Panc1 (cell line): ENCODE results near the gene CHMP1A. TPM values are rescaled to one million over a fixed set of nuclear protein-coding genes. Genes with fewer than 3 reads are reported as not detected.

Experiments
- ATAC-seq: fragments of 200-7000 bp; cut with Tn5 transposase; 2 replicates; pipeline ENCODE4 v1.9.1; 2020; ENCODE audit warnings: mild to moderate bottlenecking, moderate library complexity
- BruUV-seq: library from RNA; stranded (reverse); fragments of 400-500 nt; replicated peaks from 2 replicates; lab custom pipeline; 2021; lab: Mats Ljungman, UMichigan
- CTCF ChIA-PET: fragments of 300-600 bp; sonication (Branson Sonifier 250); formaldehyde crosslinking; loops from one replicate; lab custom pipeline; 2022; ENCODE audit warnings: antibody characterized with exemption; lab: Charles Lee
- POLR2A ChIA-PET: fragments of 300-600 bp; sonication (Branson Sonifier 250); formaldehyde crosslinking; loops from one replicate; lab custom pipeline; 2022; ENCODE audit warnings: antibody characterized with exemption; lab: Charles Lee
- DNase-seq: peaks from one replicate; pipeline ENCODE4 v3.0.0-alpha.2; 2010; ENCODE audit warnings: low read depth, low spot score
- H3K27ac ChIP-seq: 2 replicates; pipeline ENCODE4 v1.5.1; 2011; ENCODE audit warnings: mild to moderate bottlenecking, low read length, inconsistent platforms
- H3K27me3 ChIP-seq: fragments of 200-500 bp; sonication (Bioruptor generic); 2 replicates; pipeline ENCODE4 v1.6.0; 2014; ENCODE audit warnings: low read length, inconsistent platforms; ENCODE audit not compliant: control insufficient read depth, insufficient read depth
- H3K36me3 ChIP-seq: fragments of 200-500 bp; sonication (Bioruptor generic); 2 replicates; pipeline ENCODE4 v1.5.1; 2014; ENCODE audit warnings: inconsistent platforms, mild to moderate bottlenecking, low read length, moderate library complexity; ENCODE audit not compliant: control insufficient read depth, insufficient read depth
- H3K4me1 ChIP-seq: 2 replicates; pipeline ENCODE4 v1.5.1; 2011; ENCODE audit warnings: inconsistent platforms, mild to moderate bottlenecking, low read length, moderate library complexity; ENCODE audit not compliant: control insufficient read depth, insufficient read depth
- H3K4me3 ChIP-seq, 2 experiments: 2 replicates each; pipeline ENCODE4 v1.5.1; 2011 to 2012; ENCODE audit warnings: low read depth in 2 of 2, low read length in 2 of 2, mild to moderate bottlenecking in 2 of 2, inconsistent platforms in 1 of 2, moderate library complexity in 1 of 2
- H3K9me3 ChIP-seq: fragments of 200-500 bp; sonication (Bioruptor generic); 2 replicates; pipeline ENCODE4 v1.5.1; 2014; ENCODE audit warnings: low read depth, mild to moderate bottlenecking, inconsistent platforms, low read length, moderate library complexity; ENCODE audit not compliant: control insufficient read depth, insufficient read depth
- CTCF ChIP-seq: fragments of 450-650 bp; IDR thresholded peaks from 2 replicates; pipeline ENCODE4 v1.5.1; 2017; ENCODE audit warnings: mild to moderate bottlenecking
- POLR2AphosphoS5 ChIP-seq: IDR thresholded peaks from 2 replicates; pipeline ENCODE4 v1.6.1; 2012; ENCODE audit warnings: mild to moderate bottlenecking, low read depth, low read length, moderate library complexity
- SIN3A ChIP-seq: IDR thresholded peaks from 2 replicates; pipeline ENCODE4 v1.6.1; 2012; ENCODE audit warnings: low read depth, mild to moderate bottlenecking, low read length, moderate library complexity, borderline replicate concordance; ENCODE audit not compliant: insufficient read depth
- TCF7L2 ChIP-seq: IDR thresholded peaks from 2 replicates; pipeline ENCODE4 v1.6.1; 2011; ENCODE audit warnings: mild to moderate bottlenecking, low read depth, low read length, inconsistent platforms
- in situ Hi-C: cut with HindIII; loops from 2 replicates; pipeline ENCODE4 v1.10.0; 2016; ENCODE audit warnings: low sequenced_read_pairs, low pct_unique_long_range_greater_than_20kb
- intact Hi-C: fragments of 100-400 bp; cut with micrococcal nuclease; formaldehyde crosslinking; loops from one replicate; pipeline ENCODE4 v1.10.0; 2022; ENCODE audit not compliant: unreplicated experiment
- total RNA-seq: library from RNA; stranded (reverse); gene quantifications from one replicate; pipeline ENCODE4 v1.2.1, GENCODE V29; 2021; ENCODE audit not compliant: unreplicated experiment
- TF ChIP-seq, protein P1 (sequence below), 2 experiments: IDR thresholded peaks; 2 replicates each; pipeline ENCODE4 v1.6.1; 2011 to 2012; ENCODE audit warnings: low read depth in 2 of 2, control low read depth in 1 of 2, low read length in 1 of 2, mild to moderate bottlenecking in 1 of 2, moderate library complexity in 1 of 2; ENCODE audit not compliant: insufficient read depth in 1 of 2

Gene CHMP1A
- total RNA-seq, 1 experiment from 2014 or later: 98.0 TPM

DNA sequence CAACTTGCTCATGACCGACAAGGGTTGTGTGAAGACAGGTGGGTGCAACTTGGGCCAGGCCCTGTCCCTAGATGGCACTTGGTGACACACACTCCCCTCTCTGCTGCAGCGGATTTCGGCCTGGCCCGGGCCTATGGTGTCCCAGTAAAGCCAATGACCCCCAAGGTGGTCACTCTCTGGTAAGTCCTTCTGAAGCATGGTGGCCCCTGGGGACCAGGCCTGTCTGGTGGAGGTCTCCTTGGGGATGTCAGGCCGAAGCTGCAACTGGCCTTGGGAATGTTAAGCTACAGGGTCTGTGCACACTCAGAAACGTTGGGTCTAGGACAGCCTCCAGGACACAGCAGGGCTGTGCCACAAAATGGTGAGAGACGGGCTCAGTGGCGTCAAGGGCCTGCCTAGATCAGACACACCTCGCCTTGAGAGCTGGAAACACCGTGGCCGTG is 35.8 kb upstream of the CHMP1A start:
- in situ Hi-C loops (no loop called here), intact Hi-C loops (no loop called here)
- DNase-seq: no peak
- no TSS peak for BruUV-seq
- Histone ChIP-seq H3K4me3 (no peak overlapping the region), H3K9me3 (no peaks in the 10 kb centered on the region), H3K4me1 (no peaks in the 10 kb centered on the region; the same call in 1 of the 2 replicates), H3K36me3 (no peaks in the 10 kb centered on the region), H3K27me3 (no peaks in the 10 kb centered on the region), H3K27ac (no peak overlapping the region)
- TF ChIP-seq SIN3A: no peak
- TF ChIP-seq TCF7L2: no peak
- TF ChIP-seq POLR2AphosphoS5: no peak
- TF ChIP-seq CTCF: no peak
- TF ChIP-seq, protein P1, sequence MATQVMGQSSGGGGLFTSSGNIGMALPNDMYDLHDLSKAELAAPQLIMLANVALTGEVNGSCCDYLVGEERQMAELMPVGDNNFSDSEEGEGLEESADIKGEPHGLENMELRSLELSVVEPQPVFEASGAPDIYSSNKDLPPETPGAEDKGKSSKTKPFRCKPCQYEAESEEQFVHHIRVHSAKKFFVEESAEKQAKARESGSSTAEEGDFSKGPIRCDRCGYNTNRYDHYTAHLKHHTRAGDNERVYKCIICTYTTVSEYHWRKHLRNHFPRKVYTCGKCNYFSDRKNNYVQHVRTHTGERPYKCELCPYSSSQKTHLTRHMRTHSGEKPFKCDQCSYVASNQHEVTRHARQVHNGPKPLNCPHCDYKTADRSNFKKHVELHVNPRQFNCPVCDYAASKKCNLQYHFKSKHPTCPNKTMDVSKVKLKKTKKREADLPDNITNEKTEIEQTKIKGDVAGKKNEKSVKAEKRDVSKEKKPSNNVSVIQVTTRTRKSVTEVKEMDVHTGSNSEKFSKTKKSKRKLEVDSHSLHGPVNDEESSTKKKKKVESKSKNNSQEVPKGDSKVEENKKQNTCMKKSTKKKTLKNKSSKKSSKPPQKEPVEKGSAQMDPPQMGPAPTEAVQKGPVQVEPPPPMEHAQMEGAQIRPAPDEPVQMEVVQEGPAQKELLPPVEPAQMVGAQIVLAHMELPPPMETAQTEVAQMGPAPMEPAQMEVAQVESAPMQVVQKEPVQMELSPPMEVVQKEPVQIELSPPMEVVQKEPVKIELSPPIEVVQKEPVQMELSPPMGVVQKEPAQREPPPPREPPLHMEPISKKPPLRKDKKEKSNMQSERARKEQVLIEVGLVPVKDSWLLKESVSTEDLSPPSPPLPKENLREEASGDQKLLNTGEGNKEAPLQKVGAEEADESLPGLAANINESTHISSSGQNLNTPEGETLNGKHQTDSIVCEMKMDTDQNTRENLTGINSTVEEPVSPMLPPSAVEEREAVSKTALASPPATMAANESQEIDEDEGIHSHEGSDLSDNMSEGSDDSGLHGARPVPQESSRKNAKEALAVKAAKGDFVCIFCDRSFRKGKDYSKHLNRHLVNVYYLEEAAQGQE (IDR thresholded peaks at IDR 0.05; ENCODE audit: insufficient read depth in 1 of 2, low read depth in 2 of 2, low read length in 1 of 2): no peak
- ChIA-PET CTCF (no interaction called here), POLR2A (no interaction called here)
- ATAC-seq: no peak

- no TSS peak for BruUV-seq
- H3K9me3 ChIP-seq: no peaks in the 10 kb centered on the region
- DNase-seq (no peak), ATAC-seq (no peak)
- ChIA-PET CTCF (no interaction called here), POLR2A (no interaction called here)
- intact Hi-C loops: no loop called here
- H3K4me3 ChIP-seq: no peak overlapping the region
- in situ Hi-C loops: no loop called here
- TF ChIP-seq POLR2AphosphoS5 (no peak), TCF7L2 (no peak), CTCF (no peak), SIN3A (no peak)
- TF ChIP-seq, protein P1 (IDR thresholded peaks at IDR 0.05; ENCODE audit: insufficient read depth in 1 of 2, low read depth in 2 of 2, low read length in 1 of 2): no peak
- H3K27me3 ChIP-seq: no peaks in the 10 kb centered on the region
- H3K4me1 ChIP-seq: peaks cover 3% of the 10 kb centered on the region; the same call in 1 of the 2 replicates
- no peaks in the 10 kb centered on the region; the same call in 1 of the 2 replicates for H3K36me3 ChIP-seq
- no peak overlapping the region for H3K27ac ChIP-seq
Measured at GRCh38 chr16:89691986-89692569, 34.6 kb upstream of the CHMP1A start.
